Testis (tissue), 3 donors: ENCODE measurements around the gene PAK3. TPM values are rescaled to one million over a fixed set of nuclear protein-coding genes. Genes with fewer than 3 reads are reported as not detected.

Experiments used
- DNase-seq: peaks from one replicate; pipeline ENCODE4 v3.0.0-alpha.2; 2019
- H3K27ac ChIP-seq, 2 donors: fragments of 200-600 bp; sonication (generic); one replicate each; pipeline ENCODE4 v1.5.1; 2019
- H3K27me3 ChIP-seq: fragments of 200-600 bp; sonication (generic); one replicate; pipeline ENCODE4 v1.5.1; 2019
- H3K36me3 ChIP-seq: fragments of 200-600 bp; sonication (generic); one replicate; pipeline ENCODE4 v1.5.1; 2017; ENCODE audit warnings: low read depth; ENCODE audit errors: missing control alignments
- H3K4me1 ChIP-seq: fragments of 200-600 bp; sonication (generic); one replicate; pipeline ENCODE4 v1.5.1; 2019
- H3K4me3 ChIP-seq, 2 donors: fragments of 200-600 bp; sonication (generic); one replicate each; pipeline ENCODE4 v1.5.1; 2017 to 2019
- H3K9me3 ChIP-seq: fragments of 200-600 bp; sonication (generic); one replicate; pipeline ENCODE4 v1.5.1; 2017
- POLR2A ChIP-seq: fragments of 450-650 bp; IDR thresholded peaks from one replicate; pipeline ENCODE4 v1.6.1; 2017; ENCODE audit warnings: antibody characterized with exemption, mild to moderate bottlenecking, moderate library complexity
- WGBS, 2 donors: methylation state at CpG; one replicate each; pipeline ENCODE4 v1.1.5; 2018; 5-methylcytosine and 5-hydroxymethylcytosine counted together
- intact Hi-C: fragments of 100-400 bp; cut with DNase I; formaldehyde crosslinking; loops from one replicate; pipeline ENCODE4 v1.15.1; 2023; ENCODE audit warnings: low total_unique reads
- polyA plus RNA-seq: library from polyadenylated mRNA; stranded (reverse); fragments of 350-450 nt; fragmentation: Illumina TruSeq; extraction: RNeasy Lipid Tissue Mini Kit (QIAGEN cat#74804); gene quantifications from one replicate; pipeline ENCODE4 v1.2.3, GENCODE V29; 2014; ENCODE audit warnings: low read depth, low replicate concordance; ENCODE audit not compliant: insufficient read depth
- total RNA-seq, 2 donors: library from RNA; depleted of rRNA; stranded (reverse); fragments of >200 nt; gene quantifications; one replicate each; pipeline ENCODE4 v1.2.3, GENCODE V29; 2016
- TF ChIP-seq, protein P1 (sequence below), 3 experiments: fragments of 450-650 bp in 2 of 3; fragments of 200-600 bp in 1 of 3; sonication (generic) in 1 of 3; IDR thresholded peaks; one replicate each; pipeline ENCODE4 v1.5.1; 2016 to 2019; ENCODE audit warnings: antibody characterized with exemption in 3 of 3, mild to moderate bottlenecking in 2 of 3, moderate library complexity in 1 of 3

Gene PAK3
- total and polyA plus RNA-seq, 3 donors from 2014 or later = 4.6 to 14.1 (median 10.7) TPM

DNA sequence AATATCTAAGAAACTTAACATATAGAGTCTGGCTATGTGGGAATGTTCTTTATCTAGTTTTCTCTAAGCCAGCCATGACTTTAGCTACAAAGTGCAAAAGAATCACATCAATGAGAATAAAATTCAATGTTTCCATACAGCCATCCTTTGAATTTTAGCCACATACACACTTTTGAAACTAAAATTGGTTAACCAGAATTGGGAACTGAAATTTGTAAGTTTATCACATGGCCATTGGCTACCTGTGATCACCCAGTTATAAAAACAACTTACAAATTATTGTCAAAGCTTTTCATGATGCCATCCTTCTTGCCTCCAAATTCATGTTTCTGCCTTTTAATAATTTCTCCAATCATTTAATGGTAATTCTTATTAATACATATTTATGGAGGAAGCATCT lies 49.9 kb downstream of the PAK3 start:
- intact Hi-C loops = no loop called here
- H3K27ac ChIP-seq = no peak overlapping the region
- TF ChIP-seq, protein P1, sequence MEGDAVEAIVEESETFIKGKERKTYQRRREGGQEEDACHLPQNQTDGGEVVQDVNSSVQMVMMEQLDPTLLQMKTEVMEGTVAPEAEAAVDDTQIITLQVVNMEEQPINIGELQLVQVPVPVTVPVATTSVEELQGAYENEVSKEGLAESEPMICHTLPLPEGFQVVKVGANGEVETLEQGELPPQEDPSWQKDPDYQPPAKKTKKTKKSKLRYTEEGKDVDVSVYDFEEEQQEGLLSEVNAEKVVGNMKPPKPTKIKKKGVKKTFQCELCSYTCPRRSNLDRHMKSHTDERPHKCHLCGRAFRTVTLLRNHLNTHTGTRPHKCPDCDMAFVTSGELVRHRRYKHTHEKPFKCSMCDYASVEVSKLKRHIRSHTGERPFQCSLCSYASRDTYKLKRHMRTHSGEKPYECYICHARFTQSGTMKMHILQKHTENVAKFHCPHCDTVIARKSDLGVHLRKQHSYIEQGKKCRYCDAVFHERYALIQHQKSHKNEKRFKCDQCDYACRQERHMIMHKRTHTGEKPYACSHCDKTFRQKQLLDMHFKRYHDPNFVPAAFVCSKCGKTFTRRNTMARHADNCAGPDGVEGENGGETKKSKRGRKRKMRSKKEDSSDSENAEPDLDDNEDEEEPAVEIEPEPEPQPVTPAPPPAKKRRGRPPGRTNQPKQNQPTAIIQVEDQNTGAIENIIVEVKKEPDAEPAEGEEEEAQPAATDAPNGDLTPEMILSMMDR (IDR thresholded peaks at IDR 0.05) = no peak
- no peak for TF ChIP-seq POLR2A
- DNase-seq = no peak
- no peaks in the 10 kb centered on the region for H3K27me3 ChIP-seq
- H3K4me1 ChIP-seq = no peaks in the 10 kb centered on the region
- no peak overlapping the region for H3K4me3 ChIP-seq
- H3K36me3 ChIP-seq = no peaks in the 10 kb centered on the region
- H3K9me3 ChIP-seq = no peaks in the 10 kb centered on the region

DNA sequence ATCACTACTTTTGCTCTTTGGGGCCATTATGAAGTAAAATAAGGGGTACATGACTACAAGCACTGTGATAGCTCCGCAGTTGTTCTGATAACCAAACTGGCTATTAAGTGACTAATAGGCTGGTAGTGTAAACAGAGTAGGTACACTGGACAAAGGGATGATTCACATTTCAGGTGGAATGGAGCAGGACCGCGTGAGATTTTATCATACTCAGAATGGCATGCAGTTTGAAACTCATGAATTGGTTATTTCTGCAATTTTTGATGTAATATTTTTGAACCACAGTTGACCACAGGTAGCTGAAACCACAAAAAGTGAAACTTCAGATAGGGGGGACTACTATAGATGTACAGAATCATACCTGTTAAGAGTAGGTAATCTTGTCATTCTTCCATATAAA lies 55.8 kb downstream of the PAK3 start:
- no peaks in the 10 kb centered on the region for H3K4me1 ChIP-seq
- 93 to 100% methylated on average over 3 of the region's 3 CpGs for WGBS, 2 donors
- no peak for DNase-seq
- no peak overlapping the region for H3K27ac ChIP-seq
- intact Hi-C loops = no loop called here
- no peak overlapping the region for H3K4me3 ChIP-seq
- TF ChIP-seq, protein P1 (IDR thresholded peaks at IDR 0.05) = no peak
- no peak for TF ChIP-seq POLR2A
- H3K9me3 ChIP-seq = no peaks in the 10 kb centered on the region
- no peaks in the 10 kb centered on the region for H3K27me3 ChIP-seq
- H3K36me3 ChIP-seq = no peaks in the 10 kb centered on the region

DNA sequence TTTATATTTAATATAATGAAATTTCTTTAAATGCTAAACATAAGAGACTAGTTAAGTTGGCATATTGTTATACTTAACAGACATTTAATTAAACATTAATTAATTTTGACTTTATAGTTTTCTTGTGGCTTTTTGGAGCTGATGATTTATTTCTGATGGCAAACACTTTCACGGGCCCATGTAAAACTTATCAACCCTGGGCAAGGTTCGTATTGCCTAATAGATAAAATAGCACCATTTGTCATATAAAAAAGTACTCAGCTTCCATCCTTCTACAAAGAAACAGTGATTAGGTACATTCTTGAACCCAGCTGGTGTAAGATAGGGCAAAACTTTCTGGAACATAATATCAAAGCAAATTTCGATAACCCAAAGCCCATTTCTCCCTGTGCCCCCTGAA lies 63.2 kb downstream of the PAK3 start:
- H3K4me3 ChIP-seq = no peak overlapping the region
- H3K36me3 ChIP-seq = no peaks in the 10 kb centered on the region
- no peaks in the 10 kb centered on the region for H3K9me3 ChIP-seq
- no peaks in the 10 kb centered on the region for H3K27me3 ChIP-seq
- WGBS, 2 donors = 75 to 82% methylated on average over 3 of the region's 3 CpGs
- H3K4me1 ChIP-seq = no peaks in the 10 kb centered on the region
- no peak for DNase-seq
- intact Hi-C loops = no loop called here
- no peak overlapping the region for H3K27ac ChIP-seq
- TF ChIP-seq, protein P1 (IDR thresholded peaks at IDR 0.05) = no peak
- TF ChIP-seq POLR2A = no peak

DNA sequence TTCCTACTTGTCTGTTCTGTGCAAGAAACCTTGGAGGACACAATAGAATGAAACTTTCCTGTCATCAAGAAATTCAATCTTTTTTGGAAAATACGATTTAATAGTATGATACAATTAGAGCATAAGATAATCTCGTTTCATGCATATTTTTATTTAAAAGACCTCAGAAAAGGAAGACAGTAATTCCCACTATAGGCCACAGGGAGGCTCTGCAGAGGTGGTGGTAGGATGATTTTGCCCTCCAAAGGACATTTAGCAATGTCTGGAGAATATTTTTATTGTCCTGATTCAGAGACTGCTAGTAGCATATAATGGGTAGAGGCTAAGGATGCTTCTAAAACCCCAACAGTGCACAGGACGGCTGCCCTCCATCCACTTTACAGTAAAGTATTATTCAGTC lies 68.7 kb downstream of the PAK3 start:
- intact Hi-C loops = no loop called here
- DNase-seq = peak; percentile 13
- Histone ChIP-seq H3K27ac (no peak overlapping the region), H3K4me3 (no peak overlapping the region), H3K4me1 (no peaks in the 10 kb centered on the region), H3K27me3 (no peaks in the 10 kb centered on the region), H3K9me3 (no peaks in the 10 kb centered on the region), H3K36me3 (no peaks in the 10 kb centered on the region)
- no peak for TF ChIP-seq POLR2A
- TF ChIP-seq, protein P1 (IDR thresholded peaks at IDR 0.05) = peak in 2 of 3 experiments; percentile 15 to 21
- 59 to 67% methylated on average over 3 of the region's 3 CpGs for WGBS, 2 donors

DNA sequence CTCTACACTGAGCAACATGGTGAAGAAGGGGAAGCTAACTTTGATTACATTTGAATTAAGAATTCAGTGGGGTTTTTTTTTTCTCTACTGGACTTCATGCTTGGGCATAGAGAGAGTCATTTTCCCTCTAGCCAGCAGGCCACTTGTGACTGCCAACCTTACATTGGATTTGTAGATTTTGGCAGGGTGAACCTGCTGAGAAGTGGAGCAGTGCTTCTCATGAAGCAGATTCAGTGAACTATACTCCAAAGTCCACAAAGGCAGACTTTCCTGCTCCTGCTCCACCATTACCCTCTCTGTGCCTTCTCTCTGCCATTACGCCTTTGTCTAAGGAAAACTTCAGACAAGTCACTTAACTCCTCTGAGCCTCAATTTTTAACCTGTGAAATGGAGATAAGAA lies 69.9 kb downstream of the PAK3 start:
- Histone ChIP-seq H3K9me3 (no peaks in the 10 kb centered on the region), H3K4me1 (no peaks in the 10 kb centered on the region), H3K27ac (no peak overlapping the region), H3K4me3 (no peak overlapping the region), H3K36me3 (no peaks in the 10 kb centered on the region), H3K27me3 (no peaks in the 10 kb centered on the region)
- 91 to 100% methylated on average over 1 of the region's 1 CpG for WGBS, 2 donors
- TF ChIP-seq, protein P1 (IDR thresholded peaks at IDR 0.05) = no peak
- TF ChIP-seq POLR2A = no peak
- no peak for DNase-seq
- intact Hi-C loops = no loop called here
